Prostate gland (tissue), 2 donors: ENCODE data around the gene HNRNPM.

ENCODE experiments used
- POLR2A ChIP-seq: fragments of 450-650 bp; IDR thresholded peaks from one replicate; pipeline ENCODE4 v1.6.1; 2016; ENCODE audit warnings: antibody characterized with exemption, mild to moderate bottlenecking
- POLR2AphosphoS5 ChIP-seq: sonication (generic); formaldehyde crosslinking; IDR thresholded peaks from one replicate; pipeline ENCODE4 v1.6.1; 2017; ENCODE audit warnings: antibody characterized with exemption
- TF ChIP-seq, protein P1 (sequence below), 4 experiments: fragments of 200-600 bp in 2 of 4; fragments of 450-650 bp in 2 of 4; sonication (generic) in 2 of 4; IDR thresholded peaks; 1 replicate in 3 of 4; 2 replicates in 1 of 4; pipeline ENCODE4 v1.5.1; 2016 to 2019; ENCODE audit warnings: antibody characterized with exemption in 4 of 4, mild to moderate bottlenecking in 2 of 4, moderate library complexity in 2 of 4

DNA sequence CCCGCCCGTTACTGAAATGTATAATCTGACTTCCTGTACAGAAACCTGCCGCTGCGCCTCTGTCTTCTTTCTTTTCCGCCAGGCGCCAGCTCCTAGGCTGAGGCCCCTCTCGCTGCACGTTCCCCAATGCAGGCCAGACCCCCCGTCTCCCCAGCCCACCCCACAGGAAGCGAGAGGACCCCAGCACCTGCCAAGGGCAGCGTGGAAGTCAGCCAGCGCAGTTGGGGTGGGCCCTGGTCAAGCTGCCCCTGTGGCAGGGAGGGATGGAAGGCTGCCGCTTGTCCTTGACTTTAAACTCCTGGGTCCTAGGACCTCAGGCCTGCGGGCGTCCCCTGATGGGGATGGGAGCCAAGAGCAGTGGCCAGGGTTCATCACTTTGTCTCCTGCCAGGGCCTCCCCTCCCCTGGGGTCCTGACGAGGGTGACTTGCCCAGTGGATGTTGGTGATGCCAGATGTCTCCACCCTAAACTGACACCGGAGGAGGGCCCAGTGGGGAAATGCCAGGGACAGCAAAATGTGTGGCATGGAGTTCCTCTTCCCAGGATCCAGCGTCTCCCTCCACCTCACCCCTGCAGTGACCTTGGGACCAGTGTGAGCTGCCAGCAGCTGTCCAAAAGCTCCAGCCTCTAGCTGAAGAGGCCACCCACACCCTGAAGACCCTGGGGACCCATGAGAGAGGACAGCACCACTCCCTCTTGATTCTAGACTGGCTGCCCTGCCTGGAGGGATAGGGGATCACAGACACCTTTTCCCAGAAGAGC is 40.2 kb upstream of the HNRNPM start:
- TF ChIP-seq, protein P1, sequence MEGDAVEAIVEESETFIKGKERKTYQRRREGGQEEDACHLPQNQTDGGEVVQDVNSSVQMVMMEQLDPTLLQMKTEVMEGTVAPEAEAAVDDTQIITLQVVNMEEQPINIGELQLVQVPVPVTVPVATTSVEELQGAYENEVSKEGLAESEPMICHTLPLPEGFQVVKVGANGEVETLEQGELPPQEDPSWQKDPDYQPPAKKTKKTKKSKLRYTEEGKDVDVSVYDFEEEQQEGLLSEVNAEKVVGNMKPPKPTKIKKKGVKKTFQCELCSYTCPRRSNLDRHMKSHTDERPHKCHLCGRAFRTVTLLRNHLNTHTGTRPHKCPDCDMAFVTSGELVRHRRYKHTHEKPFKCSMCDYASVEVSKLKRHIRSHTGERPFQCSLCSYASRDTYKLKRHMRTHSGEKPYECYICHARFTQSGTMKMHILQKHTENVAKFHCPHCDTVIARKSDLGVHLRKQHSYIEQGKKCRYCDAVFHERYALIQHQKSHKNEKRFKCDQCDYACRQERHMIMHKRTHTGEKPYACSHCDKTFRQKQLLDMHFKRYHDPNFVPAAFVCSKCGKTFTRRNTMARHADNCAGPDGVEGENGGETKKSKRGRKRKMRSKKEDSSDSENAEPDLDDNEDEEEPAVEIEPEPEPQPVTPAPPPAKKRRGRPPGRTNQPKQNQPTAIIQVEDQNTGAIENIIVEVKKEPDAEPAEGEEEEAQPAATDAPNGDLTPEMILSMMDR (IDR thresholded peaks at IDR 0.05), result no peak
- no peak for TF ChIP-seq POLR2AphosphoS5
- no peak for TF ChIP-seq POLR2A
